Endothelial cell of umbilical vein (primary cell): Measurements from ENCODE around the gene KDM4C.

Experiments used
- EZH2 ChIP-seq: IDR thresholded peaks from 2 replicates; pipeline ENCODE4 v1.6.1; 2012; ENCODE audit warnings: borderline replicate concordance, low read depth, mild to moderate bottlenecking, moderate library complexity, low read length, inconsistent platforms; ENCODE audit not compliant: severe bottlenecking
- FOS ChIP-seq: IDR thresholded peaks from 2 replicates; pipeline ENCODE4 v1.6.1; 2011; ENCODE audit warnings: mild to moderate bottlenecking, low read length, moderate library complexity, borderline replicate concordance; ENCODE audit not compliant: insufficient read depth
- GATA2 ChIP-seq: IDR thresholded peaks from 2 replicates; pipeline ENCODE4 v1.7.0; 2011; ENCODE audit warnings: low read depth, mild to moderate bottlenecking, moderate library complexity, mixed read lengths, low read length; ENCODE audit not compliant: insufficient read length, insufficient read depth
- JUN ChIP-seq: IDR thresholded peaks from 2 replicates; pipeline ENCODE4 v1.6.1; 2011; ENCODE audit warnings: borderline replicate concordance, low read depth; ENCODE audit not compliant: insufficient read length, insufficient read depth
- MYC ChIP-seq: IDR thresholded peaks from one replicate; pipeline ENCODE4 v1.6.1; 2011; ENCODE audit warnings: mild to moderate bottlenecking, low read depth, low read length
- POLR2A ChIP-seq: IDR thresholded peaks from 2 replicates; pipeline ENCODE4 v1.6.1; 2012; ENCODE audit warnings: low read depth, mild to moderate bottlenecking, control low read depth, low read length
- POLR2AphosphoS5 ChIP-seq: IDR thresholded peaks from 2 replicates; pipeline ENCODE4 v1.6.1; 2012; ENCODE audit warnings: low read depth, mild to moderate bottlenecking, control low read depth, low read length, moderate library complexity; ENCODE audit not compliant: insufficient read depth
- TF ChIP-seq, protein P1 (sequence below), 2 donors: IDR thresholded peaks; 1 replicate in 1 of 2; 2 replicates in 1 of 2; pipeline ENCODE4 v1.5.1; 2011; ENCODE audit warnings: low read length in 2 of 2, mild to moderate bottlenecking in 2 of 2, moderate library complexity in 2 of 2, control low read depth in 1 of 2, inconsistent platforms in 1 of 2, low read depth in 1 of 2; ENCODE audit not compliant: insufficient read depth in 1 of 2; ENCODE audit errors: extremely low read depth in 1 of 2
- TF ChIP-seq, protein P2 (sequence below): IDR thresholded peaks from 2 replicates; pipeline ENCODE4 v1.6.1; 2011; ENCODE audit not compliant: insufficient read depth, insufficient read length

DNA sequence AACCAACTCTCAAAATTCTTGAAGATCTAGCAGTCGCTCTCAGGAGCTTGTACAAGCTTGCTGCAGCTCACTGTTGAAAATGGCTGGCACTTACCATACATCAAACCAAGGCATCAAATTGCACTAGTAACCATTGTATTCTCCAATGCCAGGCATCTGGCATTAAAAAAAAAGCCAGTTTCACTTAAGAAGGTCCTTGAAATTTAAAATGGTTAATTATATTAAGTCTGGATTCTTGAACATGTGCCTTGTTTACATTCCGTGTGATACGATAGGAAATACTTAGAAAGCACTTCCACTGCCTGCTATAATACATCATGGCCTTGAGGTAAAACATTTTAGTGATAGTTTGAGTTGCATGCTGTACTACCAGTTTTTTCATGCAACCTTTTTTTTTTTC is 300.7 kb downstream of the KDM4C start:
- no peak for TF ChIP-seq POLR2AphosphoS5
- TF ChIP-seq EZH2: no peak
- TF ChIP-seq, protein P1, sequence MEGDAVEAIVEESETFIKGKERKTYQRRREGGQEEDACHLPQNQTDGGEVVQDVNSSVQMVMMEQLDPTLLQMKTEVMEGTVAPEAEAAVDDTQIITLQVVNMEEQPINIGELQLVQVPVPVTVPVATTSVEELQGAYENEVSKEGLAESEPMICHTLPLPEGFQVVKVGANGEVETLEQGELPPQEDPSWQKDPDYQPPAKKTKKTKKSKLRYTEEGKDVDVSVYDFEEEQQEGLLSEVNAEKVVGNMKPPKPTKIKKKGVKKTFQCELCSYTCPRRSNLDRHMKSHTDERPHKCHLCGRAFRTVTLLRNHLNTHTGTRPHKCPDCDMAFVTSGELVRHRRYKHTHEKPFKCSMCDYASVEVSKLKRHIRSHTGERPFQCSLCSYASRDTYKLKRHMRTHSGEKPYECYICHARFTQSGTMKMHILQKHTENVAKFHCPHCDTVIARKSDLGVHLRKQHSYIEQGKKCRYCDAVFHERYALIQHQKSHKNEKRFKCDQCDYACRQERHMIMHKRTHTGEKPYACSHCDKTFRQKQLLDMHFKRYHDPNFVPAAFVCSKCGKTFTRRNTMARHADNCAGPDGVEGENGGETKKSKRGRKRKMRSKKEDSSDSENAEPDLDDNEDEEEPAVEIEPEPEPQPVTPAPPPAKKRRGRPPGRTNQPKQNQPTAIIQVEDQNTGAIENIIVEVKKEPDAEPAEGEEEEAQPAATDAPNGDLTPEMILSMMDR (IDR thresholded peaks at IDR 0.05; ENCODE audit: extremely low read depth in 1 of 2, insufficient read depth in 1 of 2, low read depth in 1 of 2, low read length in 2 of 2): no peak
- no peak for TF ChIP-seq POLR2A
- TF ChIP-seq GATA2: no peak
- no peak for TF ChIP-seq JUN
- no peak for TF ChIP-seq MYC
- TF ChIP-seq, protein P2, sequence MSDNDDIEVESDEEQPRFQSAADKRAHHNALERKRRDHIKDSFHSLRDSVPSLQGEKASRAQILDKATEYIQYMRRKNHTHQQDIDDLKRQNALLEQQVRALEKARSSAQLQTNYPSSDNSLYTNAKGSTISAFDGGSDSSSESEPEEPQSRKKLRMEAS: no peak
- no peak for TF ChIP-seq FOS
